ENCODE results near the gene CNTF. TPM values are rescaled to one million over a fixed set of nuclear protein-coding genes. Genes with fewer than 3 reads are reported as not detected.

The CNTF gene
- total RNA-seq, 4 donors from 2014 or later = 1.2 to 2.4 (median 1.6) TPM

GRCh38 chr11:58637371-58637770 is 14.9 kb downstream of the CNTF start:
- H3K4me1 ChIP-seq = peaks cover 0 to 17% (median 0%) of the 10 kb centered on the region in 3 donors
- TF ChIP-seq EP300 (IDR thresholded peaks at IDR 0.05) (no peak), POLR2AphosphoS5 (IDR thresholded peaks at IDR 0.05) (no peak), CTCF (IDR thresholded peaks at IDR 0.05) (no peak)
- no peaks in the 10 kb centered on the region for H3K9me3 ChIP-seq
- ATAC-seq = no peak
- 18 to 39% methylated on average over 2 of the region's 2 CpGs for WGBS, 2 donors (ENCODE audit: low coverage in 1 of 2)
- H3K27ac ChIP-seq = no peak overlapping the region
- H3K27me3 ChIP-seq = no peaks in the 10 kb centered on the region
- no peaks in the 10 kb centered on the region for H3K36me3 ChIP-seq
- H3K4me3 ChIP-seq = no peak overlapping the region

- TF ChIP-seq EP300 (IDR thresholded peaks at IDR 0.05) = no peak
- TF ChIP-seq POLR2AphosphoS5 (IDR thresholded peaks at IDR 0.05) = no peak
- no peak for TF ChIP-seq POLR2A (IDR thresholded peaks at IDR 0.05)
- no peak for TF ChIP-seq CTCF (IDR thresholded peaks at IDR 0.05)
- Histone ChIP-seq H3K4me3 (no peak overlapping the region), H3K36me3 (no peaks in the 10 kb centered on the region), H3K9me3 (no peaks in the 10 kb centered on the region), H3K27me3 (no peaks in the 10 kb centered on the region), H3K4me1 (peaks cover 0 to 17% (median 0%) of the 10 kb centered on the region in 3 donors), H3K27ac (no peak overlapping the region)
- 67% methylated on average over 2 of the region's 6 CpGs; no CpG with 5 or more reads in 1 of the 2 donors for WGBS, 2 donors (ENCODE audit: low coverage in 1 of 2)
- no peak for ATAC-seq
Measured at GRCh38 chr11:58639103-58639502, 16.6 kb downstream of the CNTF start.

GRCh38 chr11:58639669-58640068 is 17.2 kb downstream of the CNTF start:
- Histone ChIP-seq H3K27ac (no peak overlapping the region), H3K27me3 (no peaks in the 10 kb centered on the region), H3K4me3 (no peak overlapping the region), H3K4me1 (peaks cover 0 to 17% (median 0%) of the 10 kb centered on the region in 3 donors), H3K36me3 (no peaks in the 10 kb centered on the region), H3K9me3 (no peaks in the 10 kb centered on the region)
- no peak for ATAC-seq
- TF ChIP-seq CTCF (IDR thresholded peaks at IDR 0.05) (no peak), POLR2AphosphoS5 (IDR thresholded peaks at IDR 0.05) (no peak), POLR2A (IDR thresholded peaks at IDR 0.05) (no peak), EP300 (IDR thresholded peaks at IDR 0.05) (no peak)
- WGBS, 2 donors (ENCODE audit: low coverage in 1 of 2) = 45 to 50% methylated on average over 2 of the region's 2 CpGs

- 0% methylated on average over 1 of the region's 1 CpG; no CpG with 5 or more reads in 1 of the 2 donors for WGBS, 2 donors (ENCODE audit: low coverage in 1 of 2)
- no peak for ATAC-seq
- H3K36me3 ChIP-seq = no peaks in the 10 kb centered on the region
- peaks cover 4% of the 10 kb centered on the region for H3K27me3 ChIP-seq
- peaks cover 0 to 17% (median 0%) of the 10 kb centered on the region in 3 donors for H3K4me1 ChIP-seq
- H3K27ac ChIP-seq = no peak overlapping the region
- no peak overlapping the region for H3K4me3 ChIP-seq
- peaks cover 0 to 1% (median 0%) of the 10 kb centered on the region in 3 donors for H3K9me3 ChIP-seq
- TF ChIP-seq POLR2A (IDR thresholded peaks at IDR 0.05) (no peak), POLR2AphosphoS5 (IDR thresholded peaks at IDR 0.05) (no peak), CTCF (IDR thresholded peaks at IDR 0.05) (no peak), EP300 (IDR thresholded peaks at IDR 0.05) (no peak)
Measured at GRCh38 chr11:58640386-58641023, 18.0 kb downstream of the CNTF start.

- H3K36me3 ChIP-seq = no peaks in the 10 kb centered on the region
- peaks cover 0 to 7% (median 0%) of the 10 kb centered on the region in 3 donors for H3K9me3 ChIP-seq
- no peak for TF ChIP-seq POLR2A (IDR thresholded peaks at IDR 0.05)
- TF ChIP-seq POLR2AphosphoS5 (IDR thresholded peaks at IDR 0.05) = no peak
- TF ChIP-seq EP300 (IDR thresholded peaks at IDR 0.05) = no peak
- TF ChIP-seq CTCF (IDR thresholded peaks at IDR 0.05) = no peak
- no peak for ATAC-seq
- WGBS, 2 donors (ENCODE audit: low coverage in 1 of 2) = 76 to 80% methylated on average over 3 of the region's 3 CpGs
- H3K4me3 ChIP-seq = no peak overlapping the region
- H3K27me3 ChIP-seq = peaks cover 7% of the 10 kb centered on the region
- no peak overlapping the region for H3K27ac ChIP-seq
- H3K4me1 ChIP-seq = peaks cover 0 to 17% (median 0%) of the 10 kb centered on the region in 3 donors
Measured at GRCh38 chr11:58641341-58641740, 18.9 kb downstream of the CNTF start.

Measured in gastroesophageal sphincter (tissue), 4 donors.